HG03575 (cell line): ENCODE results near the gene IGFL3.
"Not testable (repeated sequence)": the region's sequence is repeated elsewhere in the genome, so short reads cannot be mapped to it uniquely, and the experiment has no call there.

Experiments used
- ATAC-seq: cut with Tn5 transposase; IDR thresholded peaks from one replicate; pipeline ENCODE4 v1.9.1; 2021; ENCODE audit not compliant: unreplicated experiment, insufficient number of reproducible peaks, low FRiP score; ENCODE audit errors: extremely low read depth

The IGFL3 gene

DNA sequence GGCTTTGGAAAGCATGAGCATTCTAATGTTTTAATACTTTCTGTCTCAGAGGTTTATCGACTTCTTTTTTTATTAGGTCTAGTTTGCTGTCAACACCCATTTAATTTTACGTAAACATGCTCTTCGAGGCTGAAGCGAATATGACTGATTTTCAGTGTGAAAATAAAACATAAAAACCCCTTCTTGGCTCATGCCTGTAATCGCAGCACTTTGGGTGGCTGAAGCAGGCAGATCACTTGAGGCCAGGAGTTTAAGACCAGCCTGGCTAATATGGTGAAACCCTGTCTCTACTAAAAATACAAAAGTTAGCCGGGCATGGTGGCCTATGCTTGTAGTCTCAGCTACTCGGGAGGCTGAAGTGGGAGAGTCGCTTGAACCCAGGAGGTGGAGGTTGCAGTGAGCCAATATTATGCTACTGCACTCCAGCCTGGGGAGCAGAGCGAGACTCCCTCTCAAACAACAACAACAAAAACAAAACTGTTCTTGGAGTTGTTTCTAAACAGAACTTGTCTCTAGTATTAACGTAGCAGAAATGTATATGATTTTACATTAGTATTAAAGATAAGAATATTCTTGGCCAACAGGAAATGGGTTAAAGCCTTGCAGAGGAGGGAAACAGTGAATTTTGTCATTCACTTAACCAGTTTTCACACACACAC is 7.1 kb upstream of the IGFL3 start:
- no peak for ATAC-seq

DNA sequence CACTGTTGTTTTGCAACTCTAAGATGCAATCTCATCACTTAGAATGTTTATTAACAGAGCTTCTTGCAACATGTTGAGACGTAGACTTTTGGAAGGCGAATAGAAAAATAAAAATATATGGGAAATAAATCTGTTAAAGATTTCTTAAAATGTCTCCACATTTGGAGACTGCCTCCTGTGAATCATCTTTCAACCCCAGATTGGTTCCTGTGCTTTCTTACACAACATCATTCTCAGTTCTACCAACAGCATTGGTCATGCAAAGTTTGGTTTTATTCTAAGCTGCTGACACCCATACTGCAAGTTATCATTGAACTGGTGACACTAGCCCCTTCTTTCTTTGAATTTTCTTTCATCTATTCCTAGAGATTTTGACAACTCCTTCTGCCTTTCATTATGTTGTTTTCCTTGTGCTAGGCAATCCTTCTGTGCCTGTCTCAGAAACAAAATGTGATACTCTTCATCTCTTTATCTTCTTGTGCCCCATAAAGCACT is 1.6 kb upstream of the IGFL3 start:
- no peak for ATAC-seq

DNA sequence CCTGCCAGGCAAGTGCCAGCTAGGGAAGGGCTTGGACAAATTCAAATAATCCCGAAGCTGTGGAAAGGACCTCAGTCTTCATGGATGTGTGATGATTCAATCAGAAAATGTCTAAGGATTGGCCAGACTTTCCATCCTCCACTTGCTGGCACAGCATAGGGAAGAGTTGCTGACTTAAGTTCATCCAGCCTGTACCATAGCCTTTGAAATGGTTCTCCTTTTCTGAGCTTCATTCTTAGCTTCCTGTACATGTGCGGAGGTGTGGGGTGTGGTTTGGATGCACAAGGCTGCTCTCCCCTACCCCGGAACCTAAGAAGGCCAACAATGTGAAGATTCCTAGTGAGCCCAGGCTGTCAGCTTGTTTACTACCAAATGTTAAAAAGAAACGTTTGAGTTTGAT is 959 bp upstream of the IGFL3 start:
- ATAC-seq = no peak

DNA sequence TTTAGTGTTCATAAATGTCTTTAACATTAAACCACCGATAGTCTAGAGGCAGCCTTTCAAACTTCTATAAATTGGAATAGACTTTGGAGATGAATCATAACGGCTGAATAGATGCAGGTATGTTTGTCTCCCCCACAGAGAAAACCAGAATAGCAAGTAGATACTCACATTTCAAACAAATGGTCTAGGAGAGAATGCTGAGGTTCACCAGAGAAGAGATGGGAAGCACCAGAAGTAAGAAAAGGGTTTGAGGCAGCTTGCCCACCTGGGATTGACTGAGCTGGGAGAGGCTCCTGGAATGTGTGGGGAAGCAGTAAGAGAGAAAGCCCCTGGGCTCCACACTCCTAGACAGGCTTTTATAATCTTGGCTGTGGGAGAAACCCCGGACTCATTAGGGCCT is 6.4 kb downstream of the IGFL3 start:
- no peak for ATAC-seq

DNA sequence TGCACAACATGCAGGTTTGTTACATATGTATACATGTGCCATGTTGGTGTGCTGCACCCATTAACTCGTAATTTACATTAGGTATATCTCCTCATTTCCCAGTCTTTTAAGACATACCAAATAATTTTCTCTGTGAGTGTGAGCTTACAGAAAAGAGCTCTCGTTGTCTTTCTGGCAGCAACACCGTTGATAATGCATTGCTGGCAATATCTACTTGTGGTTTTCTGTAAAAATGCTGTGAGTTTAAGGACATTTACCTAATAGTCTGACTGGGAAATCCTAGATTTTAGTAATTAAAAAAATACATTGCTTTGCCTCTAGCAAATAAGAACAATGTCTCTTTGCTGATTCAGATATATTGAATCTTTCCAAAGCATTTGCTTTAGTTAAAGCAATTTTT is 8.4 kb downstream of the IGFL3 start:
- no peak for ATAC-seq

DNA sequence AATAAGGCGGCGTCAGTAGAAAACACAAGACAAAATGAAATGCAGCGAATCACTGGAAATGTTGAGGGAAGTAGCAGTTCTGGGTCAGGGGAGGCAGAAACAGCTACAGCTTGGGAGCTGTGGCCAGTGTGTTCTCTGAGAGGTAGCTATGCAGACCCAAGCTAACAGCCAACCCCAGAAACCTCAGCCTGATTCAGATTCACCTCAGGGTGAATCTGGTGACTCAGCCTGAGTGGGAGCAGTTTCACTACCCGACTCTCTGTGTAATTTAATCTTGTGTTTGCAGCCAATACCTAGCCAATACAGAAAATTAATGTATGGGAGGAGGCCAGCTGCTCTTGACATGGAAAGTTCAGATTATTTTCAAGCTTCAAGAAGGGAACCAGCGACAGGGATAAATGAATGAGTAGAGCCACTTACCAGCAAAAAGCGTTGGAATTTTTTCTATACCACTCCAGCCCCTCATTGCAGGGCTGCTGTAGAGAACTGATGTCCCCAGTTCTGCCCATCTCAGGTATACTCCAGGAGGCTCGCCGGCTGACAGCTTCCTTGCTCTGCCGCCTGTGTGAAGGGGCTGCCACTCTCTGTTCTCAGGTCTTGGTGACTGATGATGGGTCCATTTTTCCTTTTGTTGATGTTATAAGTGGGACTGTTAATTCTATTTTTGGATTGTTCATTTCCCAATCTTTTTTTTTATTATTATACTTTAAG is 8.9 kb downstream of the IGFL3 start:
- ATAC-seq = no peak

DNA sequence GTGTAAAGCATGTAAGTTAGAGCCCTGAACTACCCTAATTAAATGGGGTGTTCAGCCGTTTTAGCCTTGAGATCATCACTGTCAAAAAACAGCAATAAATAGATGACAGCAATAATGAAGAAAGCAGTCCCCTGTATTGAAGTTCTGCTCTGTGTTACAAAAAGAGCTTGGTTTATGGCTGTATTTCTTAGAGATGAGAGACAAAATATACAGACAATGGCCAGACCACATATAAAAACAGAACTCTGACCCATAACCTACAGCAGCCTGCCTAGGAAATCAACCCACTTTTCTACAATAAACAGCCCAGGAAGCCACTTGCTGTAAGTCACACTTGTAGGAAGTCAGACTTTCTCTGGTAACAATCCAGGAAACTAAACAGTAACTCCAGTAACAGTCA is 10.8 kb downstream of the IGFL3 start:
- ATAC-seq = no peak

DNA sequence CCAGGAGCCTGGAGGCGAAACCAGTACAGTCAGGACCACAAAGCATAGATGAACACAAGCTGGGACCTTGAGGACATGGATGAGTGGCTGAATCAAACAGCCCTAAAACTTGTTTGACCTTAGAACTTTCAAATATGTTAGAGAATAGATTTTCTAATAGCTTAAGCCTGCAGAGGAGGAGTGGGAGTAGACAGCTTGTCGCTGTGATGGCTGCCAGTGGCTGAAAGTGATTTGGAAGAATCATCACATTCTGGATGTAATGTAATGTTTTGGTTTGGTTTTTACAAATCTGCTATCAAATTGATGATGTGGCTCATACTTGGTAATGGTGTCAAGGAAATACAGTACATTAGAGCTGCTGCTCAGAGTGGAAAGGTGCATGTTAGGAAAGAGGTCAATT is 12.0 kb downstream of the IGFL3 start:
- no peak for ATAC-seq

DNA sequence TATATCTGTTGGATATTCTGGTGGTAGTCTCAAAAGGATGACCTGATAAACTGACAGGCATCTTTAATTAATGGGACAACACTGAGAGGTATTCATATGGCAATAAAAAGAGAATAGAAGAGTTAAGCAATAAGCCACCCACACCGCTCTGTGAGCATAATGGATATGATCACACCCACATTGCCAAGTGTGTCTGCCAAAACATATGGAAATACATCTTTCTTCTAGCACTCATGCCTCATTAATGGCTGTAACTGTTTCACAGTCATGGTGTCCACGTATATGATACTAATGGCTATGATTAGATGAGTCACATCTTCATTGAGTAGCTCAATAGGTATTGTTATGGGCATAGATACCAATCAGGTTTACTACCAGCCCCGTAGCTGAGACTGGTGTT is 13.1 kb downstream of the IGFL3 start:
- no peak for ATAC-seq

DNA sequence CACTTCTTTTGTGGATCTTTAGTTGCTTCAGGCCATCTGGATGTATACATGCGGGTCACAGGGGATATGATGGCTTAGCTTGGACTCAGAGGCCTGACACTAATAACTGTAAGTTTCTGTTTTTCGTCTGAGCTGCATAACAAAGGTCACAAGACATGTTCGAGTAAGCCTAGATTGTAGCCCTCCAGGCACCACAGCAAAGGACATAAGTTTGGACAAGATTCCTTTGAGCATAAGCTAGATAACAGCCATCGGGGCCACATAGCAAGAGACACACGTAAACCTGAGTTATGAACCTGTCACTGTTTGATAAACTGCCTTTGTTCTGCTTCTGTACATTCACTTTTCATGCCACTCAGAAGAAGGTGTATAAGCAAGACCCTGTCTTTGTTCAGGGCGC is 14.6 kb downstream of the IGFL3 start:
- ATAC-seq = no peak

DNA sequence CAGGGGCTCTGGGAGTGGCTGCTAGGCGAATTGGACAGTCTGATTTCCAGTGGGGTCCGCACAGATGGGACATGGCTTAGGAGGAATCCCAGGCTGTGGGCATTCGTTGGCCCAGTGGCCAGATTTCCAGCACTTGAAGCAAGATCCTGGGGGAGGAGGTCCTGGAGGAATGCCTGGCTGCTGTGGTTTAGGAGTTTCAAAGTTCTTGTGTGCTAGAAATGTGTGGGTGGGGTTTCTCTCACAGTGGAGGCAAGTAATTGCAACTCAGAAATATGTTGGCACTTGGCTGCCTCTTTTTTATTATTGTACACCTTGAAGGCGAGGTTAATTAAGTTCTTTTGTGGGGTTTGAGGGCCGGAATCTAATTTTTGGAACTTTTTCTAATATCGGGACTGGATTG is 17.1 kb downstream of the IGFL3 start:
- ATAC-seq = no peak

DNA sequence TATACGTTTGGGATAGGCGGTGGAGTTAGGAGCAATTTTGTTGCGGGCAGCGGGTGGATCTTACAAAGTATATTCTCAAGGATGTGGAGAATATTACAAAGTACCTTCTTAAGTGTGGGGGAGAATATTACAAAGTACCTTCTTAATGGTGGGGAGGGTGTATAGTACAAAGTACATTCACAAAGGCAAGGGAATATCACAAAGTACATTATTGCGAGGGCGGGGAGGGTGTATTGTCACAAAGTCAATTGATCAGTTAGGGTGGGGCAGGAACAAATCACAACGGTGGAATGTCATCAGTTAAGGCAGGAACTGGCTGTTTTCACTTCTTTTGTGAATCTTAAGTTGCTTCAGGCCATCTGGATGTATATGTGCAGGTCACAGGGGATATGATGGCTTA is 22.2 kb downstream of the IGFL3 start:
- not testable (repeated sequence) for ATAC-seq

DNA sequence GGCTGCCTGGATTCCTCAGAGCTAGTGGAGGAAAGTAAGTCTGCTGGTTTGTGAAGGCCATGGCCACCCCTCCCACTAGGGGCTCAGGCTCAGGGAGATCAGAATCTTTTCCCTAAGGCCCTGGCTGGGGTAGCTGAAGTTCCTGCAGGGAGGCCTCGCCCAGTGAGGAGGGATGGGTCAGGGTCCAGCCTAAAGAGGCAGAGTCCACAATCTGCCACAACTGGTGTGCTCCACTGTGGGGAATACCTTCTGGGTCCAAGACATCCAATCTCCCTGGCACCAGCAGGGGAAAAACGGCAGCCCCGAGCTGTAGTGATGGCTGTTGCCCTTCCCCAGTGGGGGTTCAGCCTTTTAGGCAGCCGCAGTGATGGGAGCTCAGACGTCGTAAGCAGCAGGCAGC is 23.2 kb downstream of the IGFL3 start:
- no peak for ATAC-seq

DNA sequence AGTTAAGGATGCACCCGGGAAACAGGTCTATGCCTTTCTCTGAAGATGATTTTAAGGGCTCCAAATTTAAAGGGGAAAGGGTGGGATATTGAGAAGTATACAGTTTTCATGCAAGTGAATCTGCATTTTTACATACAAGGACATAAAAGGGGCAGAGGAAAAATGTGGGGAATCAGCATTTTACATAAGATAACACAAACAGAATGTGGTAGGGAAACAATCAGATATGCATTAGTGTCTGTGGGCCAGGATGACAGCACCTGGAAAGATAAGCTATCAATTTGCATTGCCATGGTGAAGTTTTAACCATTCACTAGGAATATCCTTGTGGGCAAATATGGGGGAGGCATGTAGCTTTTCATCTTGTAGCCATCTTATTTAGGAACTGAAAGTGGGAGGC is 24.1 kb downstream of the IGFL3 start:
- ATAC-seq = no peak

DNA sequence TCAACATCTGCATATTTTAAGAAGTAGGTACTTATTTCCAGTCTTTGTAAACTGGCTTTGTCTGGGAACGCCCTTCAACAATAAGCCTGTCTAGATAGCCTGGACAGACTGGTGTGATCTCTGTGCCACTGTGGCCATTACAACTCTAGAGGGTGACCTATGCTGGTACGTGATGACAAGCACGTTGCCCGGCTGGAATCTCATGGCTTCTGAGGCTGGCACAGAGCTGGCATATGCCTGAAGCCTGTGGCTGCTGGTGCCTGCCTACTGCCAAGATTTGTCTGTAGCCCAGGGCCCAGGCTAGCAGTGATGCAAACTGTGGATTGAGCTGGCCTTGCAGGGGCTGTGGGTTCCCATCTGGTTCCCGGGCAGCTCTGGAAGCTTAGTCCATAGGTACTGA is 34.0 kb downstream of the IGFL3 start:
- no peak for ATAC-seq

DNA sequence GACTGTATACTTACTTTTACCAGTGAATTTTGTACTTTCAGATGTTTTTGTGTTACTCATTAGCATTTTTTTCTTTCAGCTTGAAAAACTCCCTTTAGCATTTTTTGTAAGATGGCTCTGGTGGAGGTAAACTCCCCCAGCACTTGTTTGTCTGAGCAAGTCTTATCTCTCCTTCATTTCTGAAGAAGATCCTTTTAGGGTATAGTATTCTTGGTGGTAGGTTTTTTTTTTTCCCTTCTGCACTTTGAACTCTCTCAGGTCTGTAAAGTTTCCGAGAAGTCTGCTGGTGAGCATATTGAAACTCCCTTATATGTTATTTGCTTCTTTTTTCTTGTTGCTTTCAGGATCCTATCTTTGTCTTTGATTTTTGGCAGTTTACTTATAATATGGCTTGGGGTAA is 35.1 kb downstream of the IGFL3 start:
- no peak for ATAC-seq

DNA sequence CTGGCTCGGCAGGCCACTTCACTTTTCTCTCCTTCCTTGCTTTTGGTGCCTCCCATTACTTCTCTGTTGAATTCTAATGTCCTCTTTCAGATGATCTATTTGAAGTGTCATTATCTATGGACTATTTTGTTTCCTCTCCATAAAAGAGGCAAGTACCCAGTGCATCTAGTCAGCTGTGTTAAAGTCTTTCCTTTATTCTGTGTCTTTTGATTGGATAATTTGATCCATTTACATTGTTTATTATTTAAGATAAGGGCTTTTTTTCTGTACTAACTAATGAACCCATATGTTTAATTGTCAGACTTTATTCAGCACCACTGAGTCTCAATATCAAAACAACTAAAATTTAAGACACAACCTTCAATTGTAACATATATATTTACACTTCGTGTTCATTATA is 36.4 kb downstream of the IGFL3 start:
- ATAC-seq = no peak

DNA sequence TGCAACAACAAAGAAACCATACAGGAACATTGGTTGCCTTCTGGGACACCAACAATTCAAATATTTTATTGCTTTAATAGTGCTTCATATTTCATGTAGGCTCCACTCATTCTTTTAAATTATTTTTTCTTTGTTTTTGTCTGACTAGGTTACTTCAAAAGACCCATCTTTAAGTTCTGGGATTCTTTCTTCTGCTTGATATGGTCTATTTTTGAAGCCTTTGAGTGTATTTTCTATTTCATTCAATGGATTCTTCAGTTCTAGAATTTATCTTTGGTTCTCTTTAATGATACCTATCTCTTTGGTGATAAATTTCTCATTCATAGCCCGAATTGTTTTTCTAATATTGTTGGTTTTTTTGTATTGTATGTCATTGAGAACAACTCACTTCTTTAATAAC is 38.6 kb downstream of the IGFL3 start:
- no peak for ATAC-seq

DNA sequence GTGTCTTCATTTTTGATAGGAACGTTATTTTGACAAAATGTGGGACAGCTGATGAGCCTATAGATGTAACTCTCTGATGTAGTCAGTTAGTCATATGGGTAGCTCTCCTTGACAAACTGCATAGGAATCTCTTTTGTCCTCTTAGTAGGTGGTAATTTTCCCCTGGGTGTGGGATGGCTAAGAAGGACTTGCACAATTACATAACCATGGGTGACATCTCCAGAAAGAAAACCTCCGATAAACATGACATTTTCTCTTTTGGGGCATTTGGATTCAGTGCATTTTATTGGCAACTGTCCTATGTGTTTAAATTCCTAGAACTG is 41.8 kb downstream of the IGFL3 start:
- no peak for ATAC-seq

DNA sequence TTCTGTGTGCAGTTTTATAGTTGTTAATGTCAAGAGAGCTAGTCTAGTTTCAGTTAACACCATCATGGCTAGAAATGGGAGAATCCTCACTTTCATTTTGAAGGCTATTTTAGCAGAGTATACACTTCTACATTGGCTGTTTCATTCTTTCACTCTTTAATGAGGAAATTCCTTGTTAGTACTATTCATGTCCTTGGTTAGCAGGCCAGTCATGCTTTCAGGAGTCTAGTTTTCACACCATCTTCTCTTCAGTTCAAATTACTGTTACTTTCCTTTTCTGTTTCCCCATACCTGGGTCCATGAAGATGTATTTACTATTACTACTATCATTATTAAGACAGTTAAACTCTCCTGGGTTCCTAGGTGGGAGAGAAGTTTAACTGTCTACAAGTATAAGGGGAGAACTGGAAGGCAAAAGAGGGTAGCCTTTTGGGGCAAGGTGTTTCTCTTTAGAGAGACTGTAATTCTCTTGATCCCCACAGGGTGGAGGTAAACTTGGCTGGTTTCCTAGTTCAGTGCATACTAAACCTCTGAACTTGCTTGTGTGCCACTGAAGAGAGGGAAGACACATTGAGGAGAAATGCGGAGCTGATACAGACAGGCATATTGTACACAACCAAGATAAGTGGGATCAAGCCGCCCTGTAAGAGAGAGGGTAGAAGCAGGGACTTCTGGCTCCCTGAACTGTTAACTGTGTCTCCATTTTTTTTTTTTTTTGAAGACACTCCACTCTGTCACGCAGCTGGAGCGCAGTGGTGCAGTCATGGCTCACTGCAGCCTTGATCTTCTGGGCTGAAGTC is 42.4 kb downstream of the IGFL3 start:
- no peak for ATAC-seq
